Measurements from ENCODE around the gene FAM240B. TPM values are rescaled to one million over a fixed set of nuclear protein-coding genes. Genes with fewer than 3 reads are reported as not detected.

FAM240B gene
- total RNA-seq, 1 experiment from 2014 or later: not detected

DNA sequence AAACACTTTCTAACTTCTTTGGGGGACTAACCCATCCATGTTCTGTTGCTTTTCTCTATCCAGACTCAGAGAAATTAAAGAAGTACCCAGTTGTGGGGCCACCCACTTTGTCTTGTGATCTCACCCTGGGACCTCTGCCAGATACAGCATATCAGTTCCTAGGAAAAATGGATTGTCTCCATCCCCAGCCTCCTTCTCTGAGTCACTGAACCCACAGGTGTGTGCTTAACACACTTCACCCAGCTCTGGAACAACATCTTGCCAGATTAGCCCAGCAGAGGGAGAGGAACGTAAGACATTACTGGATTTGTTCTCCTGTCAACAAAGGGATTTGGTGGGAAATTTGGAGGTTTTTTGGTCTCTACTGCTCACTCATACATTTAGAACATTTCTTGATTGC is 19.2 kb downstream of the FAM240B start:
- peak; percentile 86 for DNase-seq (ENCODE audit: low read depth)

- no peak for DNase-seq (ENCODE audit: low read depth)
Measured at GRCh38 chr9:38699337-38699736, 20.6 kb downstream of the FAM240B start.

DNA sequence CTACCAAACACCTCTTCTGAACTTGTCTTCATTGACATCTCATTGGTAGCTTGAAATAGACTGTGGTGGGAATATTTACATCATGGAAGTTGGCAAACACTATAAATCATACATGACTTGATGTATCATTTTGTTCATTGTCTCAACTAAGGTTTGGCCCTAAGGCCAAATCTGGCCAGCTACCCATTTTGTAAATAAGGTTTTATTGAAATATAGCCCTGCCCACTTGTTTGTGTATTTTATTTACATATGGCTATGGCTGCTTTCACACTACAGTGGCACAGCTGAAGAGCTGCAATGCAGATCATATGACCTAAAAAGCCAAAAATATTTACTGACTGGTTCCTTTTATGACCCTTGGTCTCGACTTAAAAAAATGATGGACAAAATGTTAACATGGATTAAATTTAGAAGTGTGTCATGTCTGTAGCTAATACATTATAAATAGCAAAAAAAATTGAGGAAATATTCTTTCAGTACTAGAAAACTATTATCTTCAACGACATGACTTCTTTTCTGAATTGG is 22.1 kb downstream of the FAM240B start:
- DNase-seq (ENCODE audit: low read depth): no peak

DNA sequence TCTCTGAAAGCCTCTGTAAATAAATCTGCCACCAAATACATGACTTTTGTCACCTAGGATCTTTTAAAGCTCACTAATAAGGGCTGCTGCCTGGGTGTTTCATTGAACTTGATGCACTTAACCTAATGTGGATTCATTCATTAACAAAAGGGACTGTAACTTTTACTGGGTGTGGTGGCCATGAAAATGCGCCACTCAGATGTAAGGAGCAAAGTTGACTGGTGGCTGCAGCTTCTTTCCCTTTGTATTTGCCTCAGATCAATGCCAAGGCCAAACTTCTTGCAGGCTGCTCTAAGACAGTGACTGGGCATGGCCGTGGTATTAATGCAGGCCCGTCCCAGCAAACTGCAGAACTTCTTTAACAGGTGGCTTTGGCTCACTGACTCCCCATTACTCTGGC is 22.9 kb downstream of the FAM240B start:
- DNase-seq (ENCODE audit: low read depth): no peak

- no peak for DNase-seq (ENCODE audit: low read depth)
Measured at GRCh38 chr9:38694676-38695075, 25.3 kb downstream of the FAM240B start.

- DNase-seq (ENCODE audit: low read depth): no peak
Measured at GRCh38 chr9:38692707-38693106, 27.2 kb downstream of the FAM240B start.

GRCh38 chr9:38690574-38690973 is 29.4 kb downstream of the FAM240B start:
- DNase-seq (ENCODE audit: low read depth): no peak

DNA sequence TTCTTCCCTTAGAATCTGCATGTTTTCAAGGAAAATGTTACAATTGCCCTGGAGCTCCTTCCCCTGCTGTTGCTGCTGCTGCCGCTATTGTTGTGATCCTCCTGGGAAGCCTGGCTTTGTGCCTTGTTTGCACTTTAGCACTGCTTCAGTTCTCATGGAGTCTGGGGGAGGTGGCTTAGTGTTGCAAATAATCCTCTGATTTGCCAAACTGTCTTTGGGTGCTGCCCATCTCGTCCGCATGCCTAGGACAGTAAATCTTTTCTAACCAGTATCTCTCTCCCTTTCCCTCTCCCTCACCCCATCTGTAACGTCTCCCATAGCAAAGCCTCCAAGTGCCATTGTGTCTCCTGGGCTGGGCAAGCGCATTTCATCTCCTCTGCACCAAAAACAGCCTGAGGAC is 30.3 kb downstream of the FAM240B start:
- peak; percentile 56 for DNase-seq (ENCODE audit: low read depth)

DNA sequence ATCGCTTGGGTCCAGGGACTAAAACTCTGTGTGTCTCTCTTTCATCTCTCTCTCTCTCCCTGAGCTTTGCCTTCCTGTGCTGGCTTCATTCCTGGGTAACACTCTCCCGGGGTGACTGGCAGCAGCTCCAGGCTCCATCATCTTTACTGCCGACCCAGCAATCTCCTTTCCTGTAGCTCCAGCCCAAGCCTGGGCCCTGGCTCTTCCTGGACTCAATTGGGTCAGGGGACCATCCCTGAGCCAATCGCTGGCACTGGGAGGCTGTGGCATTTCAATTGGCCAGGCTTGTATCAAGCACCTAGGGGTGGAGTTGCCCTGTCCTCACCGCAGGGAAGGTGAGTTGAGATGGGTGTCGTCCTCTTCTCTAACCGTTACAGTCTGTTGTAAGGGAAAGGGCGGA is 31.9 kb downstream of the FAM240B start:
- no peak for DNase-seq (ENCODE audit: low read depth)

DNA sequence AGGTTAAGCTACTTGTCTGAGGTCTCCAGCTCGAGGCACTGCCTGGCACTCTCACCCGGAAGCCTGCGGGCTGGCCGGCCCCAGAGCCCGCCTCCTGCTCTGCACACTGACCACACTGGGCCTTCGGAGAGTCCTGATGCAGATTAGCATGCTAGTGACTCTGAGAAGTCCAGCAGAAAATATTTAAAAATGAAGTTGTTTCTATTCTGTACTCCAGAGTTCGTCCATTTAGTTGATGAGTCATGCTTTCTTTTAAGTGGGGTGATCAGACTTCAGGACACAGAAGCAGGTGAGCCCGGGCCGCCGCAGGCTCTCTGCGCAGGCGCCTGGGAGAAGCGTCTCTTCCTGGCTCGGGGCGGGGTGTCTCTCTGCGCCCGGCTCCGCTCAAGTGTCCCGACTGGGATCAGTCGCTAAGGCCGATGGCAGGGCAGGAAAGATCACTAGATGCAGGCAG is 32.5 kb downstream of the FAM240B start:
- DNase-seq (ENCODE audit: low read depth): no peak

DNA sequence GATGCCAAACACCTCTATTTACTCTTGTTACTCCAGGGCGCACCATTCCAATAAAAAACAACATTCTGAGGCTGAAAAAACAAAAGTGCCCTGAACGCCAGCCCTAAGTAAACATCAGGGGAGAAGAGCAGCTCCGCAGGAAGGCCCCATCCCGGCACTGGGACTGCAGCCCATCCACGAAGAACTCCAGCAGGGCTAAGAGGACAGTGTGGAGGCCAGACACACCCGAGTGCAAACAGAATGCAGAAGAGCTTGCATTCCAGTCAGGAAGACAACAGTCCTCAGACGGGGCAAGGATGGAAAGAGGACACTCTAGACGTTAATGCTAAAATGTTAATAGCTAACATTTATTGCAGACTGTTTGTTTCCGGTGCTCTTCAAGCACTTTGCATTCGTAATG is 33.0 kb downstream of the FAM240B start:
- DNase-seq (ENCODE audit: low read depth): no peak

DNA sequence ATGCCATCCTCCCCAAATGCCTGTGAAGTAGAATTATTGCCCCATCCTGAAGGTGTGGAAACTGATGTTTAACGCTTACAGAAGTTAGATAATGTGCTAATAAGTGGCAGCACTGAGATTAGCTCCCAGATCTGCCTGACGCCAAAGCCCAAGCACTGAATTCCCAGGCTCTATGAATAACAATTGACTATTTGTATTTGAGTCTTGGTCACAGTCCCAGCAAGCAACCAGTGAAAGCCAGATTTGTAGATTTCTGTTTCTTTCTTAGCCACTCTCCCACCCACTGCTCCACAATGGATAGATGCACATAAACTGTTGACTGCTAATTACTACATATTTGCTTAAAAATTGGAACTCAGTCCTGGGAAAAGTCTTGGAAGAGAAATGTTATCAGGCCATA is 34.4 kb downstream of the FAM240B start:
- no peak for DNase-seq (ENCODE audit: low read depth)

DNA sequence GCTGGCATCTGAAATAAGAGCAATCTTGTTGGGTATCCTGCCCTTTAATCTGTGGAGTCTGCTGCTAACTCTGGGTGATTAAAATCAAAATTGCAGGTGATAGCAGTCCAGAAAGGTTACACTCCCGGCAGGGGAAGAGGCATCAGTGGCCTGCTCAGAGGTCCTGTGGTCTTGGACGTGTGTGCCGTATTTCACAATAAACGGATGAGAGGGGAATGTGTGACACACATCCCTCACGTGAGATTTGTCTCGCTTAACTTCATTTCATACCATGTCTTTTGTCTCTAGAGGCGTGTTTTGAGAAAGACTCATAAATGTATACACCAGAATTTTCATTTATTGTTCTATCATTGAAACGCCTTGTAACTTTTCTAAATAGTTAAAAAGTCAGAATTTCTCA is 36.6 kb downstream of the FAM240B start:
- DNase-seq (ENCODE audit: low read depth): no peak

GRCh38 chr9:38682713-38683112 is 37.2 kb downstream of the FAM240B start:
- DNase-seq (ENCODE audit: low read depth): peak; percentile 96

- DNase-seq (ENCODE audit: low read depth): peak; percentile 85
Measured at GRCh38 chr9:38681747-38682227, 38.1 kb downstream of the FAM240B start.

DNA sequence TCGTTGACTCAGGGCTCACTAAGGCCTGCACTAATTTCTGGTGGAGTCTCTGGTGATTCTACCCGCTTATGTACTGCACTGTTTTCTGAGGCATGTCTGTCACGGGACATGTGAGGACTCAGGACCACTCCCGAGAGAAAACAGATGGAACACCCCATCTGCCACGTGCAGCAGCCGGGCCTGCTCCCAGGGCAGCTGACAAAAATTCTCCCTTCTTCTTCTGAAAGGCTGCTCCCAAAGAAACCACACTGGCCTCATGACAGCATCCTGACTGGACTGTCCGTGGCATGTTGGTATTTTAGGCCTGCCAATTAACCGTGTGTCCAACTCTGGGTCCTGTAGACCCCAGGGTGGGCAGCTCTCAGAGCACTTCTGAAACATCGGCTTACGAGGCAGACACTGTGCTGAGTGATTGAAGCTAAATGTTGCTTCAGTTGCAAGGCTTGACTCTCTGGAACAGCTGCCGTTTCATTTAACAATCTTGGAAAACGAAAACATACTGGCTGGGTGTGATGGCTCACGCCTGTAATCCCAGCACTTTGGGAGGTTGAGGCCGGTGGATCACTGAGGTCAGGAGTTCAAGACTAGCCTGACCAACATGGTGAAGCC is 39.0 kb downstream of the FAM240B start:
- DNase-seq (ENCODE audit: low read depth): peak; percentile 96

DNA sequence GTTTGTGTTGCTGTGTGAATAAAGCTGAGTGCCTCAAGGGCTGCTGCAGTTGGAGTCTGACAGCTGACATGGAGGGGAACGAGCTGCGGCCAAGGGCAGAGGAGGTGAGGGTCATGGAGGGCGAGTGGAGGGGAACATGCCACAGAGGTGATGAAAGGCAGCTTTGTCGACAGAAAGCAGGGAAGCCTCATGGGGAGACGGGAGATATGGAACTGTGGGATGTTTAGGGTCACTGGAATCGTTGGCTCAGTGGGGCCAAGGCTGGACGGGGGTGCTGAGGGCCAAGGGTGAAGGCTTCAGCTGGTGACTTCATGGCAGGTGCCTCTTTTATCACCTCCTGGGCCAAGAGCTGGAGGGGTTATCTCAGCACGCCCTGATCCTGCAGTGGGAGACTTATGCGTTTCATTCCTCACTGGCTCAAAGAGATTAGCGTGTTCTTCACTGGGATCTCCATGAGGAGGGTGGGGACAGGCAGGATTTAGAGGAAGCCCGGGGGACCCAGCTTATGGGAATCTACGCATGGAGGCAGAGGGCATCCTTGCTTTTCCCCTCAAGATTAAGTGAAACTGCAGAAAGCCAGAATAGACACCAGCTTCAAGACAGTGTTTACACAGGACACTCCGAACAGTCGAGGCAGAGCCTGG is 42.2 kb downstream of the FAM240B start:
- no peak for DNase-seq (ENCODE audit: low read depth)

DNA sequence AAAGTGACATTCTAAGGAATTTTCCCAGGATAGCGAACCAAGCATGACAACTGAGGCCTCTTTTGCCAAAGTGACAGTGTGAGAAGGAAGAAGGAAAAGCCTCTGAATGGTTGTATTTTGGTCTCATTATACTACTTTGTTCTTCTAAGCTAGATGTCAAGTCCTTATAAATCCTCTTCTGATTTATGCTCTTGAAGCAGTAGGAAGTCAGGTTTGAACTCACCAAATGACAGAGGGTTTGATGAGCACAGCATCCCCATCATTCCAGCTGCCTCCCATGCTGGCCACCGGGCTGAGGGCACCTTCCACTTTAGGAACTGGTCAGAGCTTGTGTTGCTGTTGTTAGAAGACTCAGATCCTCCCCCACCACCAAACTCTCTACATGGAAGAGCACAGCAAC is 44.1 kb downstream of the FAM240B start:
- no peak for DNase-seq (ENCODE audit: low read depth)

GRCh38 chr9:38675211-38675610 is 44.7 kb downstream of the FAM240B start:
- no peak for DNase-seq (ENCODE audit: low read depth)

- no peak for DNase-seq (ENCODE audit: low read depth)
Measured at GRCh38 chr9:38673399-38674193, 46.3 kb downstream of the FAM240B start.

- no peak for DNase-seq (ENCODE audit: low read depth)
Measured at GRCh38 chr9:38671748-38672147, 48.2 kb downstream of the FAM240B start.

- no peak for DNase-seq (ENCODE audit: low read depth)
Measured at GRCh38 chr9:38671372-38671731, 48.6 kb downstream of the FAM240B start.

Measured in LHCN-M2 (cell line).